CD4-positive, alpha-beta T cell treated with Interleukin-21 for 1 hour (primary cell): ENCODE data around the gene NR2E1.

Experiments
- DNase-seq: peaks from one replicate; pipeline ENCODE4 v3.0.0-alpha.2; 2020

NR2E1 gene

DNA sequence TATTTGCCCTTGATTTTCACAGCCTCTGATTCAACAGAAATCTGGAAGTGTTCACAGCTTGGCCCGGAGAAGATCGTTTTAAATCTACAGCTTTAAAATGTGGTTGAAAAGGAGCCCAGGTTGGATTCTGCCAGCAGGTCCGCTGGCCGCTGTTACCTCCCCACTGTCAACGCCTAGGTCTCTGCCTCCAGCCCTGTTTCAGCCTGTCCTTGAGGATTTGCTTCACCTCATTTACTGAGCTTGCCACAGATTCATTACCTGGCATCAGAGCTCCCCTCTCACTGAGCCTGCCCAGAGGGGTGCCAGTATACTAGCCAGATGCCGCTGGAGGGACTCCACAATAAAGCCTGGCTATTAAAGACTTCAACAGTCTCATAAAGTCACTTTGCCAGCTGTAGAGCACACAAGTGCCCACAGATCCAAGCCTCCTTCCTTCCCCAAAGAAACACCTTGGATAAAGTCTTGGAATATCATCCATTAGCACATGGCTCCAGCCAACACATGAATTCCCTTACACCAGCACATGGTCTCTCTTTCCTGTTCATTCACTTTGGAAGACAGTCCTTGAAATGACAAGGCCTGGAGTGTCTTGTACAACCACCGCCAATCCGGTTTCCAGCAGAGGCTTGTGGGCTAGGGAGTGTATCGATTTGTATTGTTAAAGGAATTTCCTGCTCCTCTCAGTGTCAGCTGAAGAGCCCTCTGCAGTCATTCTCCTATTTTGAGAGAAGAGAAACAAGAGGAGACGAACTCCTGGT, 9.5 kb upstream of the NR2E1 start:
- DNase-seq, result no peak

DNA sequence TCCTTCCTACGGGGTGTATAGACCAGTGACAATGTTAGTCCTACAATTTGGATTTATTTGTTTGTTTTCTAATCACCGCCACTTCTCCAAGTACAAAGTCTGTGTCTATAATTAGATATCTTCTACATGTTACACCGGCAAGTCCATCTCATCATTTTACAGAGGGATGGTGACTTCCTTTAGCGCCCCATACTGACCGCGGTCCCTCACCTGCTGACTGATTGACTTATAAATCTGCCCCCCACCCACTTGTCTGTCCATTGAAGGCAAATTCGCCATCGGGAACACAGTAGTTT, 8.9 kb upstream of the NR2E1 start:
- no peak for DNase-seq

DNA sequence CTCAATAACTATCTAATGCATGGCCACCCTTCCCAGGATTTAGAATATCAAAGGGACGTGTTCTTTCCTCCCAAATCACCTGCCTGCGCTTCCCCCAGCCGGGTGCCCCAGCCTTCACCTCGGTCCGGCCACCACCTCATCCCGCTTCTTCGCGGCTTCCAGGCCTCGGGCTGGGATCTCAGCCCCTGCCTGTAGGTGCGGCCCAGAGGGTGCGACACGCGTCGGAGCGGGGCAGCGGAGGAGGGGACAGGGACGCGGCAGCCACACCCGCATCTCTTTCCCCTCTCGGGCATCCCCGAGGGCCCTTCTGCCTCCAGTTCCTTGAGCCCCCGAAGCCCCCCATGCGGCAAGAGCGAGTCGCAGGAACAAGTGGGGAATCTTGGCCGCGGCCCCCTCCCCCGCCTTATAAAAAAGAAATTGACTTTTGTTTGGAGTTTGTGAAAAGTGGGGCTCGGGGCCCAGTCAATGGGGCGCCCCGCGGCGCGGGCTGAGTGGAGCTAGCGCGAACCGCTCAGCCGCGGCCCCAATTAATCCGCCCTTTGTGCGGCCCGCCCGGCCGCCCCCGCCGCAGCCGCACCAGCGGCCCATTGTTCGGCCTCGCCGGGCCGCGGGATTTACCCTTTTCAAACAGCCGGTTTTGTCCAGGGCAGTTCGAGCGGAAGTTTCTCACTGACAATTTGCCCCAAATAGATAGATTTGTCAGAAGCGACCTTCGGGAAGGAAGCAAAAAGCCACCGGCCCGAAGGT, 8.4 kb upstream of the NR2E1 start:
- DNase-seq, result no peak

DNA sequence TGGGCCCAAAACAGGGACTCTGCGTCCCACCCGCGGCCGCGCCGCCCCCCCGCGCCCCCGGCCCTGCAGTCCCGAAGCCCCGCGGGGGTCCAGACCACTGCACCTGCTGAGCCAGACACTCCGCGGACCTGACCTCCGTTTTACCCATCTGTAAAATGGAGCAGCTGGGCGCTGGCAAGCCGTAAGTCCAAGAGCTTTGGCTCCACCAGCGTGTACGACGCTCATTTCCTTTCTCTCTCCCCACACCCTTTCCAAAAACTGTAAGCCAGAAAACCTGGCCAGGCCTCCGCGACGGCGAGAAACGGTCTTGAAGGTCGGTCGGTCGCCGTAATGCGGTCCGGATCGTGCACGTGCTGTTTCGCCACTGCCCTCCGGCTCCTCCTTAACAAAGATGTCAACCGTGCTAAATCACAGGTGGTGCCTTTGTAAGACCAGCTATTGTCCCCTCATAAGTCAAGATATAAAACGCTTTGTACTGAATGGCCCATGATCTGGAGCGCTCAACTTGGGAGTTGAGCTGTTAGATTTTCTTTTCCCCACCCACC, 7.8 kb upstream of the NR2E1 start:
- no peak for DNase-seq

DNA sequence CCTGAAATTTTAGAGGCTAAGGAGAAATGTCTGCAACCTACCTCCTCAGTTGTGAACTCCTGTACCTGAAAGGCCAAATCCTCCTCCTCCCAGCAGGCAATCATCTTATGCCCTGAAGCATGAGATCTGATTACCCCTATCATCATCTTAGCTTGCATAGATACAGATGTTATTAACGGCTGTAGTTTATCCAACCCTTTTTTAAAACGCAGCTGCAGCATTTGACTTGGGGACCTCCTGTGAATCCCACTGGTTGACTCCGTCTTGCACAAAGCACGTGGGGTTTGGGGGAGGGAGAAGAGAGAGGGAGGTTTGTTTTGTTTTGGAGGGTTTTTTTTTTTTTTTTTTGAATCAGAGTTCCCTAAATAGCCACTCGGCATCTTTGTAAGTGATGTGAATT, 5.8 kb upstream of the NR2E1 start:
- no peak for DNase-seq

DNA sequence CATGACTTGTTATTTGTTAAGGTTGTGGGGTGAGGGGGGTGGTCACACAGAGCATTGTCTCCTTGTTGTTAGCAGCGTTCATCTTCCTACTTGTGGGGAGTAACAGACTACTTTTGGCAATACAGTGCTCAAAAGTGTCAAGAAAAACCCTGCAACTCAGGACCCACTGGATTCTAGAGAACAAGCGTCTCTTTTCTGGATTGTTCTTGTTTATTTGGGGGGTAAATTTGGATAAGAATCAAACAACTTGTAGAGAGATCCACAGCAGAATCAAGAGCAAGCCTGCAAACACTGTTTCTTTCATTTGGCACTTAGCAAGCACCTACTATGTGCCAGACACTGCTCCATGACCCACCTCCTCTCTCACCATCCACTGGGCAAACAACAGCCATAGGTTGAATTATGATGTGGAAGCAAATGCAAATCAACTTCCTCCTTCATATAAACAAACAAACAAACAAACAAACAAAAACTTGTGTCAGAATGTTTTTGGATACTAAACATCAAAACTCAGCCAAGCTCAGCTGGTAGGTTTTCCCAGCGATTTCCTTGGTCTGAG, 4.0 kb upstream of the NR2E1 start:
- no peak for DNase-seq

DNA sequence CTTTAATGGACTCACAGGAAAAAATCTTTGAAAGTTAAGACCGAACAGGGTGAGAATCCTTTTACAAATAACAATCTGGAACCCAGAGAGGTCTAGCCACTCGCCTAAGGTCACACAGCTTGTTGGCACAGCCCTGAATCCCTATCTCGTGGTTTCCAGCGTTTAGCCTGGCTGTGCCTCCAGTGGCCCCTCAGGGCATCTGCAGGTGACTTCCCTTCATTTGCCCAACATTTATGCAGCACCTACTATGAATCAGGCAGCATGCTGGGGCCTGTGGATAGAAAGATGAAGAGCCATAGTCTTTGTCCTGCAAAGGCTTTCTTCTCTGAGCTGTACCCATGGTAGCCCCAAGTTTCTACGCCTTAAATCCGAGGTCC, 2.6 kb upstream of the NR2E1 start:
- DNase-seq, result no peak

DNA sequence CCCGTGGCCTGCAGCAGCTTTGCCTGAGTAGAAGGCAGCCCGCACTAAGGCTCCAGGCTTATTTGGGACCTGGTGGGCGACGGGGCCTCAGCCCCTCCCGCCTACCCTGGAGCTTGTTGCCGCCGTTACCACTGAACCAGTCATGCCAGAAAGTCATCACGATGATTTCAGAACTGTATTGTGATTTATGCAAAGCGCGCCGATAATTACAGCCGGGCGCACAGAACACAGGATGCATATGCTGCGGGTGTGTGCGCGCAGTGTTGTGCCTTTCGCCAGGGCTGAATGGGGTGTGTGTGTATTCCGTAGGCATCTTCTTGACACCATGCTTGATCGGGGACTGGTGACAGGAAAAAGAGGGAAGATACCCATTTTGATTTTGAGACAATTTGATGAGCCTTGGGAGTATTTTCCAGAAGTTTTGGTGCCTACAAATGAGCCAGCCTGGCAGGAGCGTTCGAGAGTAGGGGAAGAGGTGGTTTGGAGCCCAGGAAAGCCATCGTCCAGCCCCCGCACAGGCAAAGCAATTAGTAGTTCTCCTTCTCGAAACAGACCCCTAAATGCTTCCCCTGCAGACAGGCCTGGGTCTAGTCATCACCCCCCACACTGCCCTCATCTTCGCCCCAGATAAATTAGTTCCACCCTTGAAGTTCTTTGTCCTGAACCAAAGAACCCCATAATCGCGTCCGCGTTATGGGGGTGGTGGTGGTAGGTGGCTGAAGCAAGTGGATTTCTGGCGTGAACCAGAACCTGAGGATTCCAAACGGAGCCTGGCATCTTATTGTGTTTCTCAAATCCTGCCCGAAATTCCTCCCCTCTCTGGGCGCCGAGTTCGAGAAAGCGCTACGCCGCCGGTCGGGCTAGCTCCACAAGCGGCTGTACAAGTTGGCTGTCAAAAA, 1.9 kb upstream of the NR2E1 start:
- DNase-seq, result no peak

DNA sequence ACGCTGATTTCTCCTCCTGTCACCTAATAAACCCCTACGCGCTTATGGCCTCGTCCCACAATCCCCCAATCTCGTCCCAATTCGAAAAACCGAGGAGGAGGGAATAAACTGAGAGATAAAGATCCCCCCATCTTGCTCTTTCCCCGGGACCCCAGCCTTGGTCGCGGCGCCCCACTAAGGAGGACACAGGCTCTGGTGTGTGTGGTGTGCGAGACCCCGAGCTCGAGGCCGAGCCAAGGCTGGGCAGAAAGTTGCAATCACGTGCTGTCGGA, 1.3 kb upstream of the NR2E1 start:
- DNase-seq, result no peak

DNA sequence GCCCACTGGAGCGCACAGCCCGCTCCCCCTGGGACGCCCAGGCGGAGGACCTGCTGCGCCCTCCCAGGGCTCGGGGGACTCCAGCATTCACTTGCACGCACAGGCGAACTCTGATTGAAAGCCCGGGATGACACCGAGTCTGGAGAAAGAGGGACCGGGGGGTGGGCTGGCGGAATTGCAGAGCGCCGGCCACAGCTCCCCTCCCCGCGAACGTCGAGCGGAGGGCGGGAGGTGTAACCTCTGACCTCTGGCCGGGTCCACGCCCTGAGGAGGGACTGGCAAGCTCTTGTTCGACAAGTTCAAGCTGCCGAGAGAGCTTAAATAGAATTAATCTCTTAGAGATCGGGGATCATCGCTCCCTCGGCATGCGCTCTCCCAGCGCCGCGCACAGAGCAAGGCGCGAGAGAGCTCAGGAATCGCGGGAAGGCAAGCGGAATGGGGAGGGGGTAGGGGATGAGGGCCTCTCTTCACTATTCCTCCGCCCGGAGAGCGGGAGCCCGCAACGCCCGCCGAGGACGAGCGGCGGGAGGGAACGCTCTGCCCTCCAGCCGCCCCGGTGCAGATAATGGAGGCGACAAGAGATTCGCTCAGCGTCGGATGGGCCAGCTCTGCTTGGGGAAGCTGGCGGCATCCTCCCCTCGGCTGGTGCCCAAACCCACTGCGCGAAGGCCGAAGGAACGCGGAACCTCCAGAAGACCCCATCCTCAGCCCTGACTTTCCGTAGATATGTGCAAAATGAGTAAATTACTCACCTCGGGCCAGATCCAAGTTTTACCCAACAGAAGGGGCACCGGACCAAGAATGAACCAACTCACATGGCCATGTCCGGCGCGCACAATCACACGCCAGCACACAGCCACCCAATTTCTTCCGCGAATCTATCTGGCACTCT, 761 bp upstream of the NR2E1 start:
- DNase-seq, result no peak

DNA sequence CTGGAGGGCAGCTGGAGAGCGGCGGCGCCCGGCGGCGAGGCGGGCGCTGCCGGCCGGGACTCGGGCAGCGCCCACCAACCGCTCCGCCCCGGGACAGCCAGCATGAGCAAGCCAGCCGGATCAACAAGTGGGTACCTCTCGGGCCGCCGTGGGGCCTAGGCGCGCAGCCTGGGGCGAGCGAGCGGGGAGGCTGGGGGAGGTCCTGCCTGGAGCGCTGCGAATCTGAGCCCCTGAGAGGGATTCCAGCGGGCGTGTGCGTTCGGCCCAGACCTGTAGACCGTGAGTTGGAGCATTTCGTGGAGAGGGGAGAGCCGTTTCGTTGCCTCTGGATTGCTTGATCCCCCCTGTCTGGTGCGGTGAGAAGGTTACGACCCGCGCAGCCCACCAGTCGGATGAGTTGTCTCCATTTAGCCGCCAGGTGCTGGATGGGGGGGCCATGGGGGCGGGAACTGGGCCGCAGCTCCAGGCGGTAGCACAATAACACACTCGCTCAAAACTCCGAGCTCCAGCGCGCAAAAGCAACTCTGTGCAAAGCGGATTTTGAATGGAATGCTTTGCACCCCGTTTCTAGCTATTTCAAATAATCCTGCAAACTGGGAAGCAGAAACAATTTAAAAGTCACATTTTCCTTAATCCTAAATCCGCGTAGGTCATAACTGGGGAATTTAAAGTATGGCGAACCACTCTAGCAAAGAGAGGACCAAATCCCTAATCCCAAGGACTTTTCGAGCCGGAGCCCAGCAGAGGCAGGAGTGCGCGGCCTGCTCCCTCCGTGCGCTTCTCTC, 1.0 kb downstream of the NR2E1 start:
- DNase-seq, result no peak

DNA sequence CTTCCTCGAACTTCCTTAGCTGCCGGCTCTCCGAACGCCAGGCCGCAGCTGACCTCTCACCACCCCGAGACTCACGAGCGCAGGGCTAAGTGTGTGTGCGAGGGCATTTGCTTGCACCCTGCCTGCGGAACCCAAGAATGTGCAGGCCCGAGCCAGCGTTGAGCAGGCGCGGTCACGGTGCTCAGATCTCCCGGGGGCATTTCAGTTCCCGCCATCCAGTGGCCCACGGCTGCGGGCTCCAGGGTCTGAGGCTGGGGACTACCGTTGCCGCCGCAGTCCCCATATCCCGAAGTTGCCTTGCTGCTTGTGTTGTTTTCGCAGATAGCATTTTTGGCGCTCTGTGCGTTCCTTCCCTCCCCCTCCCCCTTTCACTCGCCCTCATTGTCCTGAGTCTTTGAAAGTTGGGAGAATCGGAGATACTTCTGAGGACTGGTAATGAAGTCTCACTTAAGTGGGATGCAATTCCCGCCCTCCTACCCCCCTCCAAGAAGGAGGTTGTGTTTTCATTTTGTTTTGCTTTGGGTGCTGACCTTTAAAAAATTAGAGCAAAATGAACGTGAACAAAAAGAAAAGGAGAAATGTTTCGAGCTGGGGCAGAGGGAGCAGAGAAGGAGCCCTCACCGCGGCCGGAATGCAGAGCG, 1.7 kb downstream of the NR2E1 start:
- no peak for DNase-seq

DNA sequence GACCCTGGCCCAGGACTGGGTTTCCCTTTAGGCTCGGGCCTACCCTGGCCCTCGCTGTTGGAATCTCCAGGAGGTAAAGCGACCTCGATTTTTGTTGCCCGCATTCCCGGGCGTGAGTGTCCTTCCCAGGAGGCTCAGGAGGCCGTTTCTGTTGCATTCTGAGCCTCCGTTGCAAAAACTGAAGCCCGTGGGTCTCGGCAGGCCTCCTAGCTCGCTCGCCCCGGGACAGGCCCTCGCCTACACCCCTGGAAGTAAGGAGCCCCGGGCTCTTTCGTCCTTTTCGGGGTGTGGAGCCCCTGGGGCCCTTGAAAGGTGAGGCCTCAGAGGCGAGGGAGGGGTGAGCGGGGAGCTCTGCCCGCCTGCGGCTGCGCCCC, 2.3 kb downstream of the NR2E1 start:
- no peak for DNase-seq

DNA sequence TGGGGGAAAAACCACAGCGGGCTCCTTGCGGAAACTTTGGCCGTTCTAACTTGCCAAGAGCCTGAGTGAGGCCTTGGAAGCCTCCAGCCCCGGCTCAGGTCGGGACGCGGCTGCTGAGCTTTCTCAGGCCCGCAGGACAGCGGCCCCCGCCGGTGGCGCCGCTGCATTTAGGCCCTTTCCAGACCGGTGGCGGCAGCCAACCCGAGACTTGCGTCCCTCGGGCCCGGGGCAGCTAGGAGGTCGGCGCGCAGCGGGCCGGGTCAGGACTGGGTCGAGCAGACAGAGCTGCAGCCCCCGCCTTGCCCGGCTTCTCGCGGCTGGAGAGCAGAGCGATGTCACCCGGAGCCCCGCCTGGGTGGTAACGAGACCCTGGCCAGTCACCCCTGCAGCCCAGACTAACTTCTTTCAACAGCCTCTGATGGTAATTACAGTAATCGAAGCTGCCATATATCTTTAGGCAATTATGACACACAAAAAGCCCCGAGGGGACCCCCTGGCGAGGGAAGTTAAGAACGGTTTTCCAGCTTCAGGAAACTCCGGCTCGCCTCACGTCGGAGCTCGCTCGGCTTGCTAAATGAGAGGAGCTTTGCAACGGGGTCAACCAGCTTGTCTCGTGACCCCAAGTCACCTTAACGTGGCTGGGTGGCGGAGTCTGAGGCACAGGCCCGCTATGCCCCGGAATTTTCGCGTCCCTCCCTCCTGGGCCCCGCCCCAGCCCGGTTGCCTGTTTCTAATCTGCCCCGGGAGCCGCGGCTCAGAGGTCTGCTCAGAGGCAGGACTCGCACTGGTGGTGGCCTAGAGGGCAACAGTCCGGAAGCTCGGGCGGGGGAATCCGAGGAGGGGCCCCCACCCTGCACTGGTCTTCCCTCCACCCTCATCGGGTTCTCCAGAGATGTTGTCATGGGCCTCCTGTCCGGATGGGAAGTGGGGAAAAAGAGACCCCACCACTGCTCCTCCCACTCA, 3.0 kb downstream of the NR2E1 start:
- DNase-seq, result no peak

DNA sequence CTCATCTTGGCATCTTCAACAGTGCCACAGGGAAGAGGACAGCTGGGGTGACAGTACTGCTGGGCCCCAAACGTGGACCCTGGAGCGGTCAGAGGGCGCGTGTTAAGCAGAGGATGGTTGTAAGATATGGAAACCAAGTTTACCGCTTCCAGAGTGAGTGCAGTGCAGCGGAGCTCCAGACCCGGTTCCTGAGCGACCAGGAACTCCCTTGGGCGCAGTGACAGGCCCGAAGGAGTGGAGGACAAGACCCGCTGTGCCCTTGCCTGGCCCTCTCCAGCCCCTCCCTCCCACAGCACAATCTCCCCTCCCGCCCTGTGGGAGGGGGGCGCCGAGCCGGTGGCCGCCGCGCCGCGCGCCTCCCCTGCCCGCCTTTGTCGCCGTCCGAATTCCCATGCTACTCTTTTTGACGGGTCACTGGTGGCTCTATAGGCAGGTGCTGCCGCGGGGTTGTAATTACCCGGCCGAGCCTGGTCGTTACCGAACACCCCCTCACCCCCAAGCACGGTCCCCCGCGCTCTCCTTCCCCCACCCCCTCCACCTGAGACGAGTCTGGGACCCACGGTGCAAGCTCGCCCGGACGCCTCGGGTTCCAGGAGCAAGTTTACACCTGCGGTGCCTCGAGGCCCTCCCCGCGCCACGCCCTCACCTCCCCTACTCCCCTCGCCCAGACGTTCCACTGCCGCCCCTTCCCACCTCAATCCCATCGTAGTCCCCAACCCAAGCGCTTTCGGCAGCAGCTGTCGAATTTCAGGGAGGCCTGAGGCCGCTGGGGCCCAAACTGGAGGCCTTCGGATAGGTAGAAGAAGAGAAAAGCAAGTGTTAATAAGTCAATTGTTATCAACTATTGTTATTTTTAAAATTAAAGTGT, 3.9 kb downstream of the NR2E1 start:
- no peak for DNase-seq

DNA sequence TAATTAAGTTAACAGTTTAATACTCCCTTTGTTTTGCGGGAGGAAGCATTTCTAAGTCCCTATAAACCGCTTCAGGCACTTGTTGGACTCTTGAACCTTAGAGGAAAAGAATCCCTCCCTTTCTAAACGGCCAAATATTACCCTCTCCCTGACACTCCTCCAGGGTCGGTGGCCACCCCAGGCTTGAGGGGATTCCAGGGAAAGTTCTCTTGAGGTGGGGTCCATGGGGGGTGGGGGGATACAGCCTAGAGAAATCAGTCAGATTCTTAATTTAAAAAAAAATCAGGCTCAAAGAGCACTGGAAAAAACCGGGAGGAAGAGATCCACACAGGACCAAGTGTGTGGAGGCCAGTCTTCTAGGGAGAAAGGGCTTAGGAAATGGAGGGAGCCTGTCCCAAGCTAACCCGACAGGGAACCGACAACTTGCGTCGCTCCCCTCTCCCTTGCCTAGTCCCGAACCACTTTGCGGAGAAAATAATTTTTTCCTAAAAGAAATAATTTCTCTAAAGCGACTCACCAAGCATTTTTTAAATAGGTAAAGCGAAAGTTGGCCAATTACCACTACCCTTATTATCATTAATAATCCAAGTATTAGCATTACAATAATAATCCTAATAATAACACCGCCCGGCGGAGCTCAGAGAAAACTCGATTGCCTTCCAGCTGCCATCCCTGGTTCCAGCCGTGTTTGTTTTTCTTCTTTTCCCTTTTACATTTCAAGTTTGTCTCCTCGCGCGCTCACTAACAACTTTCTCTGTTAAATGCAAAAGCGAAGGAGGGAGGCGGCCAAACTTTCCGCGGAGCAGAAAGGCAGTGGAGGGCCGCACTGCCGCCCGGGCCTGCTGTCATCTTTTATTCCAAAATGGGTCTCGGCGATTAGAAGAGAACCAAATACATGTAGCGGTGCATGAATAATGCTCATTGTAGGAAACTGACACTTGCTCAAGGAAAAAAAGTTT, 4.8 kb downstream of the NR2E1 start:
- no peak for DNase-seq

DNA sequence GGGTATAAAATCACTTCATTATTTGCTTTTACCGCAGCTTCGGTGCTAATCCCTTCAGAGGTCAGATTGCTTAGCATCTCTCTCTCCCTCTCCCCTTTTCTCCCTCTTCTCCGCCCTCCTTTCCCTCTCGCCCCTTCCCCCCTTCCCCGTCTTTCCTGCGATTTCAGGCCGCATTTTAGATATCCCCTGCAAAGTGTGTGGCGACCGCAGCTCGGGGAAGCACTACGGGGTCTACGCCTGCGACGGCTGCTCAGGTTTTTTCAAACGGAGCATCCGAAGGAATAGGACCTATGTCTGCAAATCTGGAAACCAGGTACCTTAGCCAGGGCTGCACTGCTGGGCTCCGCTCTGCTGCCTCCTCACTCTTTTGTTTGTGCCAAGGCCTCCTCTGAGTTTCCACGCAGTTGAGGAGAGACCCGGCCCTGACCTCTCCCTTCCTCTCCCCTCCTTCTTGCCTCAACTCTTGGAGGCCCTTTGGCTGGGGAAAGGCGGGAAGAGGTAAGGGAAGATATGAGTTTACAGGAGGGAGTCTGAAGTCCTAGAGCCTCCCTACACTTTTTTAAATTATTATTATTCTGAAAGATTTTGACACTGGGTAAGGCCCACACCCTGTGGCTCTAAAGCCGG, 5.6 kb downstream of the NR2E1 start:
- DNase-seq, result no peak
